K562 (cell line): ENCODE results near the gene DNAJC25. TPM values are rescaled to one million over a fixed set of nuclear protein-coding genes. Genes with fewer than 3 reads are reported as not detected.

ENCODE experiments used
- BDP1 ChIP-seq: IDR thresholded peaks from 3 replicates; pipeline ENCODE4 v1.6.1; 2011; ENCODE audit not compliant: insufficient read length, insufficient read depth
- E2F3 ChIP-seq: fragments of 250-450 bp; sonication (Bioruptor Pico); IDR thresholded peaks from 2 replicates; pipeline ENCODE4 v1.4.0; 2020; ENCODE audit warnings: mild to moderate bottlenecking
- FOXO4 ChIP-seq: fragments of 450-650 bp; formaldehyde crosslinking; IDR thresholded peaks from 2 replicates; pipeline ENCODE4 v1.4.0; 2020; ENCODE audit warnings: mild to moderate bottlenecking, moderate library complexity
- GABPB1 ChIP-seq: sonication (generic); formaldehyde crosslinking; IDR thresholded peaks from 2 replicates; pipeline ENCODE4 v1.8.0; 2022; ENCODE audit warnings: mild to moderate bottlenecking, missing genetic modification reagents
- HNRNPK ChIP-seq: fragments of 200-400 bp; formaldehyde crosslinking; IDR thresholded peaks from one replicate; pipeline ENCODE4 v1.6.1; 2018; ENCODE audit warnings: mild to moderate bottlenecking, low read depth, low read length; ENCODE audit not compliant: poor library complexity, severe bottlenecking
- HNRNPL ChIP-seq: fragments of 200-400 bp; formaldehyde crosslinking; IDR thresholded peaks from 2 replicates; pipeline ENCODE4 v1.6.1; 2017; ENCODE audit warnings: low read depth, mild to moderate bottlenecking, low read length
- MED1 ChIP-seq: sonication (generic); formaldehyde crosslinking; IDR thresholded peaks from 2 replicates; pipeline ENCODE4 v1.8.1; 2023; ENCODE audit warnings: missing genetic modification reagents, borderline replicate concordance
- NFE2L1 ChIP-seq: fragments of 450-650 bp; IDR thresholded peaks from 2 replicates; pipeline ENCODE4 v1.6.1; 2016; ENCODE audit warnings: missing genetic modification characterization, low read depth, mild to moderate bottlenecking, missing compliant biosample characterization, moderate library complexity, borderline replicate concordance
- NR1H2 ChIP-seq: sonication (generic); formaldehyde crosslinking; IDR thresholded peaks from 2 replicates; pipeline ENCODE4 v1.4.0; 2020; ENCODE audit warnings: mild to moderate bottlenecking, missing genetic modification reagents
- PTTG1 ChIP-seq: fragments of 450-650 bp; IDR thresholded peaks from 2 replicates; pipeline ENCODE4 v1.6.1; 2016; ENCODE audit warnings: low read depth, mild to moderate bottlenecking, missing genetic modification characterization, missing compliant biosample characterization
- RB1 ChIP-seq: fragments of 450-650 bp; IDR thresholded peaks from 2 replicates; pipeline ENCODE4 v1.6.1; 2017; ENCODE audit warnings: low read depth, mild to moderate bottlenecking
- SAP30 ChIP-seq: fragments of 200-600 bp; sonication (generic); IDR thresholded peaks from 2 replicates; pipeline ENCODE4 v1.6.1; 2012; ENCODE audit warnings: borderline replicate concordance, low read depth, mild to moderate bottlenecking, moderate library complexity, low read length, control low read depth, inconsistent platforms; ENCODE audit not compliant: insufficient read depth, poor library complexity, severe bottlenecking
- SNRNP70 ChIP-seq: fragments of 200-400 bp; formaldehyde crosslinking; optimal IDR thresholded peaks from 2 replicates; pipeline ENCODE3; 2017; ENCODE audit warnings: low read depth, low read length
- SREBF1 ChIP-seq: fragments of 150-350 bp; IDR thresholded peaks from 2 replicates; pipeline ENCODE4 v1.6.1; 2014; ENCODE audit warnings: antibody characterized with exemption, low read depth, low read length, borderline replicate concordance
- TAL1 ChIP-seq: fragments of 450-650 bp; IDR thresholded peaks from 2 replicates; pipeline ENCODE4 v1.6.1; 2016; ENCODE audit warnings: mild to moderate bottlenecking
- TCFL5 ChIP-seq: fragments of 250-450 bp; sonication (Bioruptor Pico); conservative IDR thresholded peaks from 2 replicates; pipeline ENCODE4 v1.6.1; 2021; ENCODE audit warnings: mild to moderate bottlenecking, moderate library complexity, matching md5 sums
- U2AF1 ChIP-seq: fragments of 200-400 bp; formaldehyde crosslinking; optimal IDR thresholded peaks from 2 replicates; pipeline ENCODE3; 2017; ENCODE audit warnings: mild to moderate bottlenecking, low read depth, low read length, moderate library complexity
- ZC3H8 ChIP-seq: fragments of 450-650 bp; IDR thresholded peaks from 2 replicates; pipeline ENCODE4 v1.6.1; 2017
- ZNF165 ChIP-seq: fragments of 250-450 bp; sonication (Bioruptor Pico); IDR thresholded peaks from 2 replicates; pipeline ENCODE4 v1.4.0; 2020; ENCODE audit warnings: borderline replicate concordance
- ZNF583 ChIP-seq: fragments of 250-450 bp; sonication (Bioruptor Pico); IDR thresholded peaks from 2 replicates; pipeline ENCODE4 v1.4.0; 2020
- ZNF77 ChIP-seq: fragments of 250-450 bp; sonication (Bioruptor Pico); IDR thresholded peaks from 2 replicates; pipeline ENCODE4 v1.5.0; 2020
- polyA plus RNA-seq, 8 experiments: library from polyadenylated mRNA; depleted of rRNA in 4 of 8; stranded (reverse) in 5 of 8; unstranded in 3 of 8; fragments of >200 nt; fragmentation: Nextera tagmentation in 2 of 8; fragmentation: Illumina TruSeq in 1 of 8; extraction: Ambion mirVana in 2 of 8; extraction: Trizol in 1 of 8; gene quantifications; 2 replicates each; pipeline versions ENCODE4 v1.2.1 to v1.2.3, GENCODE V29; 2011 to 2014; ENCODE audit warnings: inconsistent platforms in 1 of 8, missing spikeins in 1 of 8
- total RNA-seq, 7 experiments: library from RNA; depleted of rRNA in 6 of 7; stranded (reverse); fragments of >200 nt in 6 of 7; fragmentation: Illumina TruSeq in 2 of 7; extraction: Trizol in 2 of 7; gene quantifications; 2 replicates each; pipeline versions ENCODE4 v1.2.1 to v1.2.3, GENCODE V29; 2011 to 2021; ENCODE audit warnings: low replicate concordance in 1 of 7
- TF ChIP-seq, protein P1 (sequence below): IDR thresholded peaks from 3 replicates; pipeline ENCODE4 v1.6.1; 2011; ENCODE audit warnings: borderline replicate concordance, mild to moderate bottlenecking, moderate library complexity; ENCODE audit not compliant: insufficient read length; ENCODE audit errors: extremely low read depth
- TF ChIP-seq, protein P2 (sequence below): sonication (generic); formaldehyde crosslinking; IDR thresholded peaks from 2 replicates; pipeline ENCODE4 v1.8.0; 2022; ENCODE audit warnings: missing genetic modification reagents, mild to moderate bottlenecking, moderate library complexity, borderline replicate concordance

Gene DNAJC25
- total and polyA plus RNA-seq, 9 of the 15 experiments (the other 6 are each of a cell fraction or from before 2014, with no cell fraction given) = 3.7 to 11.2 (median 7.1) TPM

- TF ChIP-seq, protein P1, sequence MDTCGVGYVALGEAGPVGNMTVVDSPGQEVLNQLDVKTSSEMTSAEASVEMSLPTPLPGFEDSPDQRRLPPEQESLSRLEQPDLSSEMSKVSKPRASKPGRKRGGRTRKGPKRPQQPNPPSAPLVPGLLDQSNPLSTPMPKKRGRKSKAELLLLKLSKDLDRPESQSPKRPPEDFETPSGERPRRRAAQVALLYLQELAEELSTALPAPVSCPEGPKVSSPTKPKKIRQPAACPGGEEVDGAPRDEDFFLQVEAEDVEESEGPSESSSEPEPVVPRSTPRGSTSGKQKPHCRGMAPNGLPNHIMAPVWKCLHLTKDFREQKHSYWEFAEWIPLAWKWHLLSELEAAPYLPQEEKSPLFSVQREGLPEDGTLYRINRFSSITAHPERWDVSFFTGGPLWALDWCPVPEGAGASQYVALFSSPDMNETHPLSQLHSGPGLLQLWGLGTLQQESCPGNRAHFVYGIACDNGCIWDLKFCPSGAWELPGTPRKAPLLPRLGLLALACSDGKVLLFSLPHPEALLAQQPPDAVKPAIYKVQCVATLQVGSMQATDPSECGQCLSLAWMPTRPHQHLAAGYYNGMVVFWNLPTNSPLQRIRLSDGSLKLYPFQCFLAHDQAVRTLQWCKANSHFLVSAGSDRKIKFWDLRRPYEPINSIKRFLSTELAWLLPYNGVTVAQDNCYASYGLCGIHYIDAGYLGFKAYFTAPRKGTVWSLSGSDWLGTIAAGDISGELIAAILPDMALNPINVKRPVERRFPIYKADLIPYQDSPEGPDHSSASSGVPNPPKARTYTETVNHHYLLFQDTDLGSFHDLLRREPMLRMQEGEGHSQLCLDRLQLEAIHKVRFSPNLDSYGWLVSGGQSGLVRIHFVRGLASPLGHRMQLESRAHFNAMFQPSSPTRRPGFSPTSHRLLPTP = no peak
- TF ChIP-seq U2AF1 (no peak), ZC3H8 (no peak), FOXO4 (CRISPR knock-in tag) (no peak), SREBF1 (no peak), TAL1 (no peak), SAP30 (no peak), ZNF583 (CRISPR knock-in tag) (no peak), HNRNPL (no peak), RB1 (no peak), E2F3 (no peak), ZNF77 (CRISPR knock-in tag) (no peak), BDP1 (no peak), NFE2L1 (tag) (no peak), ZNF165 (CRISPR knock-in tag) (no peak), GABPB1 (CRISPR knock-in tag) (no peak), PTTG1 (no peak), NR1H2 (CRISPR knock-in tag) (no peak), TCFL5 (no peak), MED1 (no peak), SNRNP70 (no peak), HNRNPK (no peak)
- TF ChIP-seq, protein P2, sequence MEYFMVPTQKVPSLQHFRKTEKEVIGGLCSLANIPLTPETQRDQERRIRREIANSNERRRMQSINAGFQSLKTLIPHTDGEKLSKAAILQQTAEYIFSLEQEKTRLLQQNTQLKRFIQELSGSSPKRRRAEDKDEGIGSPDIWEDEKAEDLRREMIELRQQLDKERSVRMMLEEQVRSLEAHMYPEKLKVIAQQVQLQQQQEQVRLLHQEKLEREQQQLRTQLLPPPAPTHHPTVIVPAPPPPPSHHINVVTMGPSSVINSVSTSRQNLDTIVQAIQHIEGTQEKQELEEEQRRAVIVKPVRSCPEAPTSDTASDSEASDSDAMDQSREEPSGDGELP (CRISPR knock-in tag) = no peak
These were observed 29.7 kb upstream of the DNAJC25 start (continued) for GRCh38 chr9:111601237-111602018.
